Measurements from ENCODE around the gene LDB2. TPM values are rescaled to one million over a fixed set of nuclear protein-coding genes. Genes with fewer than 3 reads are reported as not detected.

Gene LDB2
- polyA plus RNA-seq, 3 donors, result not detected

DNA sequence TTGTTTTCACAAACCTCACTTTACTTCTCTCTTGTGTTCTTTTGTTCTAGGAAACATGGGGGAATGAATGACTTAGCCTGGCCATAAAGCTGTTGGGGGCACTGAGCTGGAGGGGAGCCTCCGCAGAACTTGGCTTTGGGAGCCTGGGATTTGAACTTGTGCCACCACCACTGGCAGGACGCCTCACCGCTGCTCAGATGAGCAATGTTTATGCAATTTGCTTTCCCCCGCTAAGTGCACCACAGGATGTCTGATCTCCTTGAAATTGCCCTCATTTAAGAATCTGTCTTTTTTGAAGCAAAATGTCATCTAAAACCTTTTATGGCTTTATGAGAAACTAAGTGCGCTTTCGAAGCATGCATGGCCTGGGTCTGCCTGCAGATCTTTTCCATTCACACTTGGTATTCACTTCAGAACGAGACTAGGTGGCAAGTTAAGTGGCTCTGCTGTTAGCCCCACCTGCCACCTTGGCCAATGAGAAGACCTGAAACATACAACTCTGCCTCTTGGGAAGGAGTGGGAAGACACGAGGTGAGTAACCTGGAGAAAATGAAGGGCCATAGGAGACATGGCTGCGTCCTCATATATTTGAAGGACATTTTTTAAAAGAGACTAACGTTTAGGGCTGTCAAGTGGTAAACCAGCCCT lies 119.3 kb downstream of the LDB2 start:
- Histone ChIP-seq H3K4me2 (replicated peaks; ENCODE audit: extremely low read depth, low read length, poor library complexity, severe bottlenecking) (no peak overlapping the region), H3K9ac (ENCODE audit: insufficient read depth, low read length, poor library complexity, severe bottlenecking) (no peak overlapping the region), H3K9me3 (replicated peaks in 1 of 2; ENCODE audit: control insufficient read depth in 1 of 2, insufficient read depth in 1 of 2, low read length in 2 of 2) (no peaks in the 10 kb centered on the region), H3K4me1 (ENCODE audit: control insufficient read depth in 1 of 2, insufficient read depth in 2 of 2, low read length in 2 of 2) (no peaks in the 10 kb centered on the region), H4K20me1 (ENCODE audit: insufficient read depth, low read length) (no peaks in the 10 kb centered on the region), H2AFZ (ENCODE audit: insufficient read depth, low read depth, low read length, poor library complexity, severe bottlenecking) (no peak overlapping the region), H3K4me3 (replicated peaks in 1 of 3; ENCODE audit: low read depth in 2 of 3, low read length in 3 of 3) (no peak overlapping the region), H3K36me3 (replicated peaks in 1 of 2; ENCODE audit: control insufficient read depth in 1 of 2, insufficient read depth in 2 of 2, low read length in 2 of 2) (no peaks in the 10 kb centered on the region), H3K79me2 (ENCODE audit: insufficient read depth, low read length) (no peaks in the 10 kb centered on the region), H3K27me3 (ENCODE audit: control insufficient read depth in 2 of 2, insufficient read depth in 2 of 2, low read length in 2 of 2) (no peaks in the 10 kb centered on the region), H3K27ac (ENCODE audit: low read depth in 1 of 2, low read length in 2 of 2) (no peak overlapping the region)
- Mint-ChIP-seq H3K9me3 (peaks cover 0 to 5% (median 0%) of the 10 kb centered on the region in 7 donors), H3K4me3 (no peak overlapping the region), H3K36me3 (no peaks in the 10 kb centered on the region), H3K27ac (no peak overlapping the region), H3K27me3 (ENCODE audit: low read depth in 3 of 3) (peaks cover 0 to 2% (median 0%) of the 10 kb centered on the region in 3 donors), H3K4me1 (no peaks in the 10 kb centered on the region)
- intact Hi-C loops (cut with micrococcal nuclease), result no loop called here
- 92% methylated on average over 8 of the region's 10 CpGs for WGBS (ENCODE audit: insufficient coverage)
- DNase-seq, result no peak
- TF ChIP-seq, protein P1, sequence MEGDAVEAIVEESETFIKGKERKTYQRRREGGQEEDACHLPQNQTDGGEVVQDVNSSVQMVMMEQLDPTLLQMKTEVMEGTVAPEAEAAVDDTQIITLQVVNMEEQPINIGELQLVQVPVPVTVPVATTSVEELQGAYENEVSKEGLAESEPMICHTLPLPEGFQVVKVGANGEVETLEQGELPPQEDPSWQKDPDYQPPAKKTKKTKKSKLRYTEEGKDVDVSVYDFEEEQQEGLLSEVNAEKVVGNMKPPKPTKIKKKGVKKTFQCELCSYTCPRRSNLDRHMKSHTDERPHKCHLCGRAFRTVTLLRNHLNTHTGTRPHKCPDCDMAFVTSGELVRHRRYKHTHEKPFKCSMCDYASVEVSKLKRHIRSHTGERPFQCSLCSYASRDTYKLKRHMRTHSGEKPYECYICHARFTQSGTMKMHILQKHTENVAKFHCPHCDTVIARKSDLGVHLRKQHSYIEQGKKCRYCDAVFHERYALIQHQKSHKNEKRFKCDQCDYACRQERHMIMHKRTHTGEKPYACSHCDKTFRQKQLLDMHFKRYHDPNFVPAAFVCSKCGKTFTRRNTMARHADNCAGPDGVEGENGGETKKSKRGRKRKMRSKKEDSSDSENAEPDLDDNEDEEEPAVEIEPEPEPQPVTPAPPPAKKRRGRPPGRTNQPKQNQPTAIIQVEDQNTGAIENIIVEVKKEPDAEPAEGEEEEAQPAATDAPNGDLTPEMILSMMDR (IDR thresholded peaks at IDR 0.05), result no peak

- H3K79me2 ChIP-seq (ENCODE audit: insufficient read depth, low read length), result no peaks in the 10 kb centered on the region
- H3K27ac ChIP-seq (ENCODE audit: low read depth in 1 of 2, low read length in 2 of 2), result no peak overlapping the region
- H3K9ac ChIP-seq (ENCODE audit: insufficient read depth, low read length, poor library complexity, severe bottlenecking), result no peak overlapping the region
- no peaks in the 10 kb centered on the region for H3K27me3 ChIP-seq (ENCODE audit: control insufficient read depth in 2 of 2, insufficient read depth in 2 of 2, low read length in 2 of 2)
- H3K4me1 ChIP-seq (ENCODE audit: control insufficient read depth in 1 of 2, insufficient read depth in 2 of 2, low read length in 2 of 2), result no peaks in the 10 kb centered on the region
- peaks cover 0 to 2% (median 0%) of the 10 kb centered on the region in 3 donors for H3K27me3 Mint-ChIP-seq (ENCODE audit: low read depth in 3 of 3)
- H3K36me3 Mint-ChIP-seq, result no peaks in the 10 kb centered on the region
- H3K27ac Mint-ChIP-seq, result no peak overlapping the region
- no peaks in the 10 kb centered on the region for H3K9me3 ChIP-seq (replicated peaks in 1 of 2; ENCODE audit: control insufficient read depth in 1 of 2, insufficient read depth in 1 of 2, low read length in 2 of 2)
- TF ChIP-seq, protein P1 (IDR thresholded peaks at IDR 0.05), result no peak
- no peak for DNase-seq
- WGBS (ENCODE audit: insufficient coverage), result 89% methylated on average over 3 of the region's 3 CpGs
- intact Hi-C loops (cut with micrococcal nuclease), result no loop called here
- H3K4me1 Mint-ChIP-seq, result no peaks in the 10 kb centered on the region
- no peaks in the 10 kb centered on the region for H4K20me1 ChIP-seq (ENCODE audit: insufficient read depth, low read length)
- H3K9me3 Mint-ChIP-seq, result peaks cover 0 to 5% (median 0%) of the 10 kb centered on the region in 7 donors
- no peak overlapping the region for H3K4me2 ChIP-seq (replicated peaks; ENCODE audit: extremely low read depth, low read length, poor library complexity, severe bottlenecking)
- no peaks in the 10 kb centered on the region for H3K36me3 ChIP-seq (replicated peaks in 1 of 2; ENCODE audit: control insufficient read depth in 1 of 2, insufficient read depth in 2 of 2, low read length in 2 of 2)
- H2AFZ ChIP-seq (ENCODE audit: insufficient read depth, low read depth, low read length, poor library complexity, severe bottlenecking), result no peak overlapping the region
- no peak overlapping the region for H3K4me3 ChIP-seq (replicated peaks in 1 of 3; ENCODE audit: low read depth in 2 of 3, low read length in 3 of 3)
- no peak overlapping the region for H3K4me3 Mint-ChIP-seq
Observed at GRCh38 chr4:16777726-16778125, 120.7 kb downstream of the LDB2 start.

All from CD14-positive monocyte (primary cell).